GM23248 (cell line): ENCODE results near the gene EYA4. TPM values are rescaled to one million over a fixed set of nuclear protein-coding genes. Genes with fewer than 3 reads are reported as not detected.

Experiments
- DNase-seq: peaks from one replicate; pipeline ENCODE4 v3.0.0-alpha.2; 2015
- H2AFZ ChIP-seq: fragments of 200-600 bp; sonication (generic); 2 replicates; pipeline ENCODE4 v1.6.1; 2016; ENCODE audit warnings: antibody characterized with exemption
- H3F3A ChIP-seq: fragments of 200-600 bp; sonication (generic); 2 replicates; pipeline ENCODE4 v1.6.1; 2016; ENCODE audit warnings: mild to moderate bottlenecking, antibody characterized with exemption, mixed run types; ENCODE audit not compliant: insufficient read depth
- H3K27ac ChIP-seq: fragments of 200-600 bp; sonication (generic); 2 replicates; pipeline ENCODE4 v1.5.1; 2016; ENCODE audit warnings: mild to moderate bottlenecking
- H3K27me3 ChIP-seq: fragments of 200-600 bp; sonication (generic); replicated peaks from 2 replicates; pipeline ENCODE4 v1.6.1; 2016; ENCODE audit warnings: mild to moderate bottlenecking; ENCODE audit not compliant: insufficient read depth
- H3K36me3 ChIP-seq: fragments of 200-600 bp; sonication (generic); 2 replicates; pipeline ENCODE4 v1.6.1; 2016; ENCODE audit warnings: low read depth, mild to moderate bottlenecking
- H3K4me1 ChIP-seq: fragments of 200-600 bp; sonication (generic); 2 replicates; pipeline ENCODE4 v1.6.1; 2016; ENCODE audit warnings: mild to moderate bottlenecking; ENCODE audit not compliant: insufficient read depth
- H3K4me2 ChIP-seq: fragments of 200-600 bp; sonication (generic); one replicate; pipeline ENCODE4 v1.6.1; 2016; ENCODE audit warnings: mild to moderate bottlenecking; ENCODE audit not compliant: unreplicated experiment
- H3K4me3 ChIP-seq: fragments of 200-600 bp; sonication (generic); 2 replicates; pipeline ENCODE4 v1.5.1; 2016; ENCODE audit warnings: mild to moderate bottlenecking
- H3K79me2 ChIP-seq: fragments of 200-600 bp; sonication (generic); 2 replicates; pipeline ENCODE4 v1.6.1; 2016; ENCODE audit warnings: mild to moderate bottlenecking; ENCODE audit not compliant: insufficient read depth
- H3K9ac ChIP-seq: fragments of 200-600 bp; sonication (generic); 2 replicates; pipeline ENCODE4 v1.6.1; 2016; ENCODE audit warnings: mild to moderate bottlenecking
- H3K9me2 ChIP-seq: fragments of 200-600 bp; sonication (generic); 2 replicates; pipeline ENCODE4 v1.6.1; 2016; ENCODE audit warnings: mixed run types, mild to moderate bottlenecking, moderate library complexity; ENCODE audit not compliant: insufficient read depth
- H3K9me3 ChIP-seq: fragments of 200-600 bp; sonication (generic); one replicate; pipeline ENCODE4 v1.6.1; 2017; ENCODE audit warnings: low read depth
- H4K20me1 ChIP-seq: fragments of 200-600 bp; sonication (generic); 2 replicates; pipeline ENCODE4 v1.6.0; 2016; ENCODE audit not compliant: insufficient read depth
- EZH2 ChIP-seq: fragments of 200-600 bp; sonication (generic); IDR thresholded peaks from 2 replicates; pipeline ENCODE4 v1.6.1; 2018; ENCODE audit warnings: antibody characterized with exemption, mild to moderate bottlenecking; ENCODE audit not compliant: insufficient read depth, poor library complexity, severe bottlenecking
- EZH2phosphoT487 ChIP-seq: fragments of 200-600 bp; sonication (generic); IDR thresholded peaks from 2 replicates; pipeline ENCODE4 v1.6.1; 2018; ENCODE audit warnings: antibody characterized with exemption, moderate library complexity, mild to moderate bottlenecking, low read depth; ENCODE audit not compliant: insufficient read depth
- WGBS, 2 experiments: methylation state at CpG; one replicate each; pipeline ENCODE4 v1.1.6; 2015 to 2017; ENCODE audit warnings: low lambda C conversion rate in 2 of 2, low coverage in 1 of 2; ENCODE audit errors: missing lambda C conversion rate in 2 of 2; 5-methylcytosine and 5-hydroxymethylcytosine counted together
- in situ Hi-C: fragments of 300-500 bp; cut with MboI; formaldehyde crosslinking; loops from 2 replicates; pipeline ENCODE4 v1.15.0; 2020
- polyA plus RNA-seq: library from polyadenylated mRNA; unstranded; fragments of >200 nt; fragmentation: Nextera tagmentation; extraction: Ambion mirVana; gene quantifications from 2 replicates; pipeline ENCODE4 v1.2.1, GENCODE V29; 2016
- total RNA-seq: library from RNA; depleted of rRNA; stranded (reverse); fragments of >200 nt; shearing (Covaris generic); gene quantifications from 2 replicates; pipeline ENCODE4 v1.2.3, GENCODE V29; 2014

The EYA4 gene
- total and polyA plus RNA-seq, 2 experiments from 2014 or later: not detected

GRCh38 chr6:133274813-133275212, 33.7 kb downstream of the EYA4 start:
- H3F3A ChIP-seq: no peaks in the 10 kb centered on the region
- WGBS, 2 experiments: 62 to 68% methylated on average over 4 of the region's 4 CpGs
- no peak overlapping the region for H3K4me2 ChIP-seq
- no peaks in the 10 kb centered on the region for H3K4me1 ChIP-seq
- H3K9ac ChIP-seq: no peak overlapping the region
- no peaks in the 10 kb centered on the region for H3K9me2 ChIP-seq
- no peak overlapping the region for H2AFZ ChIP-seq
- H3K79me2 ChIP-seq: no peaks in the 10 kb centered on the region
- in situ Hi-C loops: no loop called here
- no peaks in the 10 kb centered on the region for H4K20me1 ChIP-seq
- no peak overlapping the region for H3K4me3 ChIP-seq
- no peak overlapping the region for H3K27ac ChIP-seq
- H3K27me3 ChIP-seq: no peaks in the 10 kb centered on the region
- DNase-seq: no peak
- TF ChIP-seq EZH2phosphoT487: no peak
- no peak for TF ChIP-seq EZH2
- no peaks in the 10 kb centered on the region for H3K36me3 ChIP-seq
- H3K9me3 ChIP-seq: no peaks in the 10 kb centered on the region

DNA sequence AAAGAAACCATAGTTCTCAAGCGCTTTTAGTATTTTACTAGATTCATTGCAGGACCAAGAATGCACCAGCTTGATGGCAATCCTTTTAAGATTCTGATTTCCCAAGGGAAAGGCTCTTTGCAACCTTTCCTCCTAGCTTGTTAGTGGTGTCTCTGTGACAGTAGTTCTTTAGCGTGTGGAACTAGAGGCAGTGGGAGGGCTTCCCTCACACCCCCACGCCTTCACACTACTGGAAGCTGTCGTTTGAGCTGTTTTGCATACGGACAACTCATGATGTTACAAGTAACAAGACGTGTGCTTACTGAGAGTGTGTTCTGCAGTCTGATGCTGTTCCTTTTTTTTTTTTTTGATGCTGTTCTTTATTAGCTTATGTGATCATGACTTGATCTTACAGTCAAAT, 34.1 kb downstream of the EYA4 start:
- no peak for DNase-seq
- Histone ChIP-seq H4K20me1 (no peaks in the 10 kb centered on the region), H3K79me2 (no peaks in the 10 kb centered on the region), H3K4me3 (no peak overlapping the region), H3K9ac (no peak overlapping the region), H3K4me1 (no peaks in the 10 kb centered on the region), H2AFZ (no peak overlapping the region), H3K36me3 (no peaks in the 10 kb centered on the region), H3F3A (no peaks in the 10 kb centered on the region), H3K27me3 (no peaks in the 10 kb centered on the region), H3K4me2 (no peak overlapping the region), H3K9me2 (no peaks in the 10 kb centered on the region), H3K27ac (no peak overlapping the region), H3K9me3 (no peaks in the 10 kb centered on the region)
- 20 to 28% methylated on average over 6 of the region's 6 CpGs for WGBS, 2 experiments
- in situ Hi-C loops: no loop called here
- TF ChIP-seq EZH2phosphoT487: no peak
- no peak for TF ChIP-seq EZH2

GRCh38 chr6:133277228-133277899, 36.2 kb downstream of the EYA4 start:
- no peak overlapping the region for H3K4me3 ChIP-seq
- no peaks in the 10 kb centered on the region for H3K9me3 ChIP-seq
- H3K36me3 ChIP-seq: no peaks in the 10 kb centered on the region
- H3K27ac ChIP-seq: no peak overlapping the region
- H3K9me2 ChIP-seq: no peaks in the 10 kb centered on the region
- WGBS, 2 experiments: 51% methylated on average over 2 of the region's 2 CpGs
- H3K4me2 ChIP-seq: no peak overlapping the region
- H2AFZ ChIP-seq: no peak overlapping the region
- H3F3A ChIP-seq: no peaks in the 10 kb centered on the region
- no peaks in the 10 kb centered on the region for H3K79me2 ChIP-seq
- TF ChIP-seq EZH2 (no peak), EZH2phosphoT487 (no peak)
- in situ Hi-C loops: no loop called here
- DNase-seq: no peak
- H3K9ac ChIP-seq: no peak overlapping the region
- no peaks in the 10 kb centered on the region for H3K27me3 ChIP-seq
- H4K20me1 ChIP-seq: no peaks in the 10 kb centered on the region
- no peaks in the 10 kb centered on the region for H3K4me1 ChIP-seq

GRCh38 chr6:133277900-133278545, 36.9 kb downstream of the EYA4 start:
- no peaks in the 10 kb centered on the region for H3F3A ChIP-seq
- DNase-seq: no peak
- no peaks in the 10 kb centered on the region for H3K27me3 ChIP-seq
- H3K36me3 ChIP-seq: no peaks in the 10 kb centered on the region
- no peaks in the 10 kb centered on the region for H3K4me1 ChIP-seq
- TF ChIP-seq EZH2: no peak
- no peak for TF ChIP-seq EZH2phosphoT487
- H3K4me3 ChIP-seq: no peak overlapping the region
- WGBS, 2 experiments: 48 to 57% methylated on average over 4 of the region's 4 CpGs
- no peak overlapping the region for H3K4me2 ChIP-seq
- no peaks in the 10 kb centered on the region for H3K9me2 ChIP-seq
- H3K9ac ChIP-seq: no peak overlapping the region
- H2AFZ ChIP-seq: no peak overlapping the region
- H4K20me1 ChIP-seq: no peaks in the 10 kb centered on the region
- no peaks in the 10 kb centered on the region for H3K79me2 ChIP-seq
- no peaks in the 10 kb centered on the region for H3K9me3 ChIP-seq
- in situ Hi-C loops: no loop called here
- H3K27ac ChIP-seq: no peak overlapping the region
